Measurements from ENCODE around the gene CRTC3.
A peak's percentile ranks its signal among the peaks of the same experiment; 100 is the strongest.

Gene CRTC3

GRCh38 chr15:90564051-90564450, 34.3 kb downstream of the CRTC3 start:
- H3K27me3 Mint-ChIP-seq, result no peaks in the 10 kb centered on the region
- H3K36me3 Mint-ChIP-seq (ENCODE audit: low read depth), result peaks cover 26% of the 10 kb centered on the region
- no peak for ATAC-seq
- peaks cover 86% of the 10 kb centered on the region for H3K4me1 Mint-ChIP-seq
- peak overlapping the region; percentile 20 for H3K4me3 Mint-ChIP-seq
- H3K27ac Mint-ChIP-seq, result peak overlapping the region; percentile 76
- no peak for DNase-seq
- H3K9me3 Mint-ChIP-seq, result no peaks in the 10 kb centered on the region

GRCh38 chr15:90564590-90564989, 34.9 kb downstream of the CRTC3 start:
- Mint-ChIP-seq H3K36me3 (ENCODE audit: low read depth) (peaks cover 22% of the 10 kb centered on the region), H3K27ac (peak overlapping the region; percentile 76), H3K4me1 (peaks cover 92% of the 10 kb centered on the region), H3K27me3 (no peaks in the 10 kb centered on the region), H3K9me3 (no peaks in the 10 kb centered on the region), H3K4me3 (peak overlapping the region; percentile 18)
- no peak for ATAC-seq
- DNase-seq, result no peak

- Mint-ChIP-seq H3K4me1 (peaks cover 93% of the 10 kb centered on the region), H3K9me3 (no peaks in the 10 kb centered on the region), H3K27ac (peak overlapping the region; percentile 52), H3K4me3 (no peak overlapping the region), H3K36me3 (ENCODE audit: low read depth) (peaks cover 20% of the 10 kb centered on the region), H3K27me3 (no peaks in the 10 kb centered on the region)
- ATAC-seq, result no peak
- DNase-seq, result no peak
Observed at GRCh38 chr15:90565866-90566265, 36.1 kb downstream of the CRTC3 start.

GRCh38 chr15:90570643-90571042, 40.9 kb downstream of the CRTC3 start:
- ATAC-seq (no peak), DNase-seq (no peak)
- peaks cover 13% of the 10 kb centered on the region for H3K36me3 Mint-ChIP-seq (ENCODE audit: low read depth)
- H3K9me3 Mint-ChIP-seq, result no peaks in the 10 kb centered on the region
- no peaks in the 10 kb centered on the region for H3K27me3 Mint-ChIP-seq
- peaks cover 89% of the 10 kb centered on the region for H3K4me1 Mint-ChIP-seq
- no peak overlapping the region for H3K4me3 Mint-ChIP-seq
- peak overlapping the region; percentile 16 for H3K27ac Mint-ChIP-seq

- H3K36me3 Mint-ChIP-seq (ENCODE audit: low read depth), result peaks cover 11% of the 10 kb centered on the region
- H3K4me3 Mint-ChIP-seq, result no peak overlapping the region
- ATAC-seq (peak; percentile 18), DNase-seq (no peak)
- H3K4me1 Mint-ChIP-seq, result peaks cover 88% of the 10 kb centered on the region
- H3K27ac Mint-ChIP-seq, result peak overlapping the region; percentile 47
- H3K9me3 Mint-ChIP-seq, result no peaks in the 10 kb centered on the region
- H3K27me3 Mint-ChIP-seq, result no peaks in the 10 kb centered on the region
Observed at GRCh38 chr15:90571063-90571541, 41.4 kb downstream of the CRTC3 start.

- Mint-ChIP-seq H3K27me3 (no peaks in the 10 kb centered on the region), H3K4me1 (peaks cover 79% of the 10 kb centered on the region), H3K36me3 (ENCODE audit: low read depth) (peaks cover 13% of the 10 kb centered on the region), H3K27ac (no peak overlapping the region), H3K9me3 (no peaks in the 10 kb centered on the region), H3K4me3 (peak overlapping the region; percentile 18)
- DNase-seq (no peak), ATAC-seq (peak; percentile 66)
Observed at GRCh38 chr15:90572893-90573292, 43.2 kb downstream of the CRTC3 start.

- ATAC-seq (no peak), DNase-seq (no peak)
- Mint-ChIP-seq H3K27me3 (no peaks in the 10 kb centered on the region), H3K9me3 (no peaks in the 10 kb centered on the region), H3K4me3 (no peak overlapping the region), H3K36me3 (ENCODE audit: low read depth) (peaks cover 8% of the 10 kb centered on the region), H3K27ac (peak overlapping the region; percentile 34), H3K4me1 (peaks cover 61% of the 10 kb centered on the region)
Observed at GRCh38 chr15:90576711-90577389, 47.1 kb downstream of the CRTC3 start.

- DNase-seq (no peak), ATAC-seq (no peak)
- peaks cover 60% of the 10 kb centered on the region for H3K4me1 Mint-ChIP-seq
- peaks cover 9% of the 10 kb centered on the region for H3K36me3 Mint-ChIP-seq (ENCODE audit: low read depth)
- no peak overlapping the region for H3K27ac Mint-ChIP-seq
- H3K4me3 Mint-ChIP-seq, result no peak overlapping the region
- H3K27me3 Mint-ChIP-seq, result no peaks in the 10 kb centered on the region
- H3K9me3 Mint-ChIP-seq, result no peaks in the 10 kb centered on the region
Observed at GRCh38 chr15:90579213-90579612, 49.5 kb downstream of the CRTC3 start.

- Mint-ChIP-seq H3K9me3 (no peaks in the 10 kb centered on the region), H3K27ac (no peak overlapping the region), H3K4me3 (no peak overlapping the region), H3K36me3 (ENCODE audit: low read depth) (peaks cover 9% of the 10 kb centered on the region), H3K27me3 (no peaks in the 10 kb centered on the region), H3K4me1 (peaks cover 52% of the 10 kb centered on the region)
- DNase-seq (no peak), ATAC-seq (no peak)
Observed at GRCh38 chr15:90580099-90580498, 50.4 kb downstream of the CRTC3 start.

- Mint-ChIP-seq H3K27me3 (no peaks in the 10 kb centered on the region), H3K36me3 (ENCODE audit: low read depth) (peaks cover 9% of the 10 kb centered on the region), H3K9me3 (no peaks in the 10 kb centered on the region), H3K27ac (no peak overlapping the region), H3K4me1 (peaks cover 48% of the 10 kb centered on the region), H3K4me3 (no peak overlapping the region)
- ATAC-seq (no peak), DNase-seq (no peak)
Observed at GRCh38 chr15:90580541-90580940, 50.8 kb downstream of the CRTC3 start.

GRCh38 chr15:90580946-90581345, 51.2 kb downstream of the CRTC3 start:
- Mint-ChIP-seq H3K27ac (no peak overlapping the region), H3K4me1 (peaks cover 48% of the 10 kb centered on the region), H3K27me3 (no peaks in the 10 kb centered on the region), H3K4me3 (no peak overlapping the region), H3K36me3 (ENCODE audit: low read depth) (peaks cover 9% of the 10 kb centered on the region), H3K9me3 (no peaks in the 10 kb centered on the region)
- ATAC-seq (no peak), DNase-seq (no peak)

GRCh38 chr15:90581771-90582352, 52.1 kb downstream of the CRTC3 start:
- DNase-seq (no peak), ATAC-seq (peak; percentile 85)
- Mint-ChIP-seq H3K4me3 (peak overlapping the region; percentile 15), H3K27ac (peak overlapping the region; percentile 24), H3K27me3 (no peaks in the 10 kb centered on the region), H3K9me3 (no peaks in the 10 kb centered on the region), H3K4me1 (peaks cover 48% of the 10 kb centered on the region), H3K36me3 (ENCODE audit: low read depth) (peaks cover 5% of the 10 kb centered on the region)

GRCh38 chr15:90582553-90582952, 52.8 kb downstream of the CRTC3 start:
- H3K36me3 Mint-ChIP-seq (ENCODE audit: low read depth), result peaks cover 5% of the 10 kb centered on the region
- DNase-seq (no peak), ATAC-seq (no peak)
- no peak overlapping the region for H3K4me3 Mint-ChIP-seq
- H3K27ac Mint-ChIP-seq, result no peak overlapping the region
- H3K27me3 Mint-ChIP-seq, result no peaks in the 10 kb centered on the region
- H3K4me1 Mint-ChIP-seq, result peaks cover 51% of the 10 kb centered on the region
- no peaks in the 10 kb centered on the region for H3K9me3 Mint-ChIP-seq

GRCh38 chr15:90583471-90584252, 53.9 kb downstream of the CRTC3 start:
- DNase-seq (no peak), ATAC-seq (no peak)
- Mint-ChIP-seq H3K4me3 (no peak overlapping the region), H3K4me1 (peaks cover 53% of the 10 kb centered on the region), H3K27ac (peak overlapping the region; percentile 34), H3K36me3 (ENCODE audit: low read depth) (peaks cover 5% of the 10 kb centered on the region), H3K27me3 (no peaks in the 10 kb centered on the region), H3K9me3 (no peaks in the 10 kb centered on the region)

GRCh38 chr15:90584841-90585240, 55.1 kb downstream of the CRTC3 start:
- Mint-ChIP-seq H3K9me3 (no peaks in the 10 kb centered on the region), H3K4me3 (no peak overlapping the region)
- ATAC-seq, result no peak

More at GRCh38 chr15:90584841-90585240, 55.1 kb downstream of the CRTC3 start:
- H3K36me3 Mint-ChIP-seq (ENCODE audit: low read depth), result peaks cover 5% of the 10 kb centered on the region
- peaks cover 50% of the 10 kb centered on the region for H3K4me1 Mint-ChIP-seq
- no peak overlapping the region for H3K27ac Mint-ChIP-seq
- H3K27me3 Mint-ChIP-seq, result no peaks in the 10 kb centered on the region
- no peak for DNase-seq

Measured in activated naive CD8-positive, alpha-beta T cell treated with anti-CD3 and anti-CD28 coated beads, Interleukin-2, amount 50 U/mL, for 24 hours (primary cell).